VCaP (cell line): ENCODE results near the gene ZSCAN12.

Experiments used
- H3K27ac ChIP-seq: fragments of 450-650 bp; 2 replicates; pipeline ENCODE4 v1.5.1; 2017
- TF ChIP-seq, protein P1 (sequence below): fragments of 450-650 bp; conservative IDR thresholded peaks from 2 replicates; pipeline ENCODE4 v1.5.1; 2017; ENCODE audit warnings: mild to moderate bottlenecking, moderate library complexity

The ZSCAN12 gene

DNA sequence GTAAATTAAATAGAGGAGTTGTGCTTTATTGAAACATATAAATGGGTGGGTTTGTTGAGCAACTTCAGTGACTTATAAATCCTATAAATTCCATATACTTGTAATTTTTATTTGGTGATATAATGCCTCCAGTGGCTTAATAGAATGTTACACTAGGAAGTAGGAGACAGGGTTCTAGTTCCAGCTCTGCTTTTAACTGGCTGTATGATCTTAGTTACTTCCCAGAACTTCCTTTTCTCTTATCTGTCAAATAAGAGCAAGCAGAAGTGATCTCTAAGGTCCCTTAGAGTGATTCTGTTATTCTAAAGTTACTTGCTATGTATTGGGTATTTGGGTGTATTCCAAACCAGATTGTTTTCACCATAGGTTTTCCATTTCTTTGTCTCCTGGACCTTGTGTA, 33.6 kb upstream of the ZSCAN12 start:
- no peak overlapping the region for H3K27ac ChIP-seq
- TF ChIP-seq, protein P1, sequence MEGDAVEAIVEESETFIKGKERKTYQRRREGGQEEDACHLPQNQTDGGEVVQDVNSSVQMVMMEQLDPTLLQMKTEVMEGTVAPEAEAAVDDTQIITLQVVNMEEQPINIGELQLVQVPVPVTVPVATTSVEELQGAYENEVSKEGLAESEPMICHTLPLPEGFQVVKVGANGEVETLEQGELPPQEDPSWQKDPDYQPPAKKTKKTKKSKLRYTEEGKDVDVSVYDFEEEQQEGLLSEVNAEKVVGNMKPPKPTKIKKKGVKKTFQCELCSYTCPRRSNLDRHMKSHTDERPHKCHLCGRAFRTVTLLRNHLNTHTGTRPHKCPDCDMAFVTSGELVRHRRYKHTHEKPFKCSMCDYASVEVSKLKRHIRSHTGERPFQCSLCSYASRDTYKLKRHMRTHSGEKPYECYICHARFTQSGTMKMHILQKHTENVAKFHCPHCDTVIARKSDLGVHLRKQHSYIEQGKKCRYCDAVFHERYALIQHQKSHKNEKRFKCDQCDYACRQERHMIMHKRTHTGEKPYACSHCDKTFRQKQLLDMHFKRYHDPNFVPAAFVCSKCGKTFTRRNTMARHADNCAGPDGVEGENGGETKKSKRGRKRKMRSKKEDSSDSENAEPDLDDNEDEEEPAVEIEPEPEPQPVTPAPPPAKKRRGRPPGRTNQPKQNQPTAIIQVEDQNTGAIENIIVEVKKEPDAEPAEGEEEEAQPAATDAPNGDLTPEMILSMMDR = no peak; the same call in 1 of the 2 replicates

DNA sequence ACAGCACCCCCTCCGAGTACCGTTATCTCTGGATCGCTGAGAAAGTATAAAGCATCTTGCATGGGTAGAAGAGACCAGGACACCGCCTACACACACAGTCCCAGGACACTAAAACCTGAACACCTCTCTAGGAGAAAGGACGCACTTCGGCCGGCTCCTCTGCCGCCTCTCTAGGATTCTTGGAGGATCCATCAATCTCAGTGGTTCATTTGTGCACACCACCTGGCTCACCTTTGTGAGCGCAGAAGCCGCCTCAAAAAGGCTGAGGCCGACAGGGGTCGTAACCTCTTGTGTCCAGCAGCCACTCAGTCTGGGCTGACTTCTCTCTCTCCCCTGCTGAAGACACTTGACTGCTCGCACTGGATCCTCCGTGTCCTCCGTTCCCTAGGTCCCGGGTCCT, 30.2 kb upstream of the ZSCAN12 start:
- TF ChIP-seq, protein P1 = no peak
- no peak overlapping the region for H3K27ac ChIP-seq

DNA sequence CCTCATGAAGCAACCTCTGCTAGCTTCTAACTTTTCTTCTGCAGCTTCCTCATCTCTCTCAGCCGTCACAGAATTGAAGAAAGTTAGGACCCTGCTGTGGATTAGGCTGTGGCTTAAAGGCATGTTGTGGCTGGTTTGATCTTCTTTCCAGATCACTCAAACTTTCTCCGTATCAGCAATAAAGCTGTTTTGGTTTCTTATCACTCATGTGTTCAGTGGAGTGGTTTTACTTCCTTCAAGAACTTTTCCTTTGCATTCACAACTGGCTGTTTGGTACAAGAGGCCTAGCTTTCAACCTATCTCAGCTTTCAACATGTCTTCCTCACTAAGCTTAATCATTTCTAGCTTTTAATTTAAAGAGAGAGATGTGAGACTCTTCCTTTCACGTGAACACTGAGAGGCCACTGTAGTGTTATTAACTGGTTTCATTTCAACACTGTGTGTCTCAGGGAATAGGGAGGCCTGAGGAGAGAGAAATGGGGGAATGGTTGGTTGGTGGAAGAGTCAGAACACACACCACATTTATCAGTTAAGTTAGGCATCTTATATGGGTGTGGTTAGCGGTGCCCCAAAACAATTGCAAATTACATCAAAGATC, 26.5 kb upstream of the ZSCAN12 start:
- no peak overlapping the region for H3K27ac ChIP-seq
- TF ChIP-seq, protein P1 = no peak

DNA sequence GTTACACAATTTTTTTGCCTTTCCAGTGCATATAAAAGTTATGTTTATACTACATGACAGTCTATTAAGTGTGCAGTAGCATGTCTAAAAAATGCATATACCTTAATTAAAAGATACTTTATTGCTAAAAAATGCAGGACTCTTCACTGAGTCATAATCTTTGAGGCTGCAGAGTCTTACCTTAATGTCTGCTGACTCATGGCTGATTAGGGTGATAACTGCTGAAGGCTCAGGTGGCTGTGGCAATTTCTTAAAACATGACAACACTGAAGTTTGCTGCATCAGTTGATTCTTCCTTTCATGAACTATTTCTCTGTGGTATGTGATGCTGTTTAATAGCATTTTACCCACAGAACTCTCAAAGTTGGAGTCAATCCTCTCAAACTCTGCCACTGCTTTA, 24.6 kb upstream of the ZSCAN12 start:
- TF ChIP-seq, protein P1 = no peak
- peak overlapping the region; percentile 83 for H3K27ac ChIP-seq

DNA sequence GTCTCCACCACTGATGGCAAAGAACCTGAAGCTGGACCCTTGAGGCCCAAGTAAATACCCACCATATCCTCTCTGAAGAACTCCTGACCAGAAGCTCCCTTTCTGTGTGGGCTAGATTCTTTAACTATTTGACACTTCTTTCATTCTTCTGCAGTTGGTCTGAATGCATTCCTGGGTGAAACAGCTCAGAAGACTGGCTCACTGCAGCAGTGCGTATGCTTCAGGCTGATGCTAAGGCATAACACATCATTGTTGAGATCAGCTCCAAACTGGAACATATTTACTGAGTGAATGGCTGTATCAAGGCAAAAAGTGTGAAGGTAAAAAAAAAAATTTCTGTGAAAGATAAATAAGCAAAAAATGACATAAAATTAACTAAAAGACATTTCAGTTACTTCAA, 24.0 kb upstream of the ZSCAN12 start:
- H3K27ac ChIP-seq = peak overlapping the region; percentile 83
- TF ChIP-seq, protein P1 = no peak

DNA sequence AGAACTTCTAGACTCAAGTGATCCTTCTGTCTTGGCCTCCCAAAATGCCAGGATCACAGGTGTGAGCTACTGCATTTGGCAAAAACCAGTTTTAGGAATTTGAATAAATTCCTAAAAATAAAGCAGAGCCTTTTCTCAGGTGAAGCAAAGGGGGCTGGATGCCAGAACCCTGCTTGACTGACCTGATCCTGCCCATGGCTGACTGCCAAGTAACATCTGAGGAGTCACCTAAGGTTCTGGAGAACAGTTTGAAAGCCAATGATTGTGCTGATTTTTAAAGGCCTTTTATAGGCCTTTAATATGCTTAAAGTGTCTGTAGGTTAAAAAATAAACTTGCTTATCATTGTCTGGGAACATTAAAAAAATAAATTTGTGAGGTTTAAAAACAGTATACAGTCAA, 14.1 kb upstream of the ZSCAN12 start:
- TF ChIP-seq, protein P1 = no peak
- H3K27ac ChIP-seq = peak overlapping the region; percentile 60

DNA sequence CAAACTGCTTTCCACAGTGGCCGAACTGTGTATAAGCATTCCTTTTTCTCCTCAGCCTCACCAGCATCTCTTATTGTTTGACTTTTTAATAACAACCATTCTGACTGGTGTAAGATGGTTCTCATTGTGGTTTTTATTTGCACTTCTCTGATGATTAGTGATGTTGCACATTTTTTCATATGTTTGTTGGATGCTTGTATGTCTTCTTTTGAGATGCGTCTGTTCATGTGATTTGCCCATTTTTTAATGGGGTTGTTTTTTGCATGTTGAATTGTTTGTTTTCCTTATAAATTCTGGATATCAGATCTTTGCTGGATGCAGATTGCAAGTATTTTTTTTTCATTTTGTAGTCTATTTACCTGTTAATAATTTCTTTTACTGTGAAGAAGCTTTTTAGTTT, 11.2 kb upstream of the ZSCAN12 start:
- H3K27ac ChIP-seq = no peak overlapping the region
- TF ChIP-seq, protein P1 = no peak
